Endothelial cell (in vitro differentiated cells): ENCODE measurements around the gene NWD2. TPM values are rescaled to one million over a fixed set of nuclear protein-coding genes. Genes with fewer than 3 reads are reported as not detected.
"Not testable (repeated sequence)": the region's sequence is repeated elsewhere in the genome, so short reads cannot be mapped to it uniquely, and the experiment has no call there.

Experiments used
- DNase-seq: peaks from one replicate; pipeline ENCODE4 v3.0.0; 2021; ENCODE audit warnings: low spot score
- H3K27ac Mint-ChIP-seq: one replicate; pipeline ENCODE4 v1.8.0; 2021; ENCODE audit warnings: mixed read lengths, inconsistent platforms; ENCODE audit not compliant: unreplicated experiment
- H3K27me3 Mint-ChIP-seq: one replicate; pipeline ENCODE4 v1.8.0; 2021; ENCODE audit warnings: mild to moderate bottlenecking, moderate library complexity, mixed read lengths, inconsistent platforms; ENCODE audit not compliant: unreplicated experiment
- H3K36me3 Mint-ChIP-seq: one replicate; pipeline ENCODE4 v1.8.0; 2021; ENCODE audit warnings: mild to moderate bottlenecking, low read depth, mixed read lengths, inconsistent platforms; ENCODE audit not compliant: unreplicated experiment
- H3K4me1 Mint-ChIP-seq: one replicate; pipeline ENCODE4 v1.8.0; 2021; ENCODE audit warnings: mild to moderate bottlenecking, mixed read lengths, inconsistent platforms; ENCODE audit not compliant: unreplicated experiment
- H3K4me3 Mint-ChIP-seq: one replicate; pipeline ENCODE4 v1.8.0; 2021; ENCODE audit warnings: mild to moderate bottlenecking, mixed read lengths, inconsistent platforms; ENCODE audit not compliant: unreplicated experiment
- H3K9me3 Mint-ChIP-seq: one replicate; pipeline ENCODE4 v1.8.0; 2021; ENCODE audit warnings: mixed read lengths, inconsistent platforms; ENCODE audit not compliant: unreplicated experiment
- long read RNA-seq: library from polyadenylated mRNA; unstranded; transcript quantifications from one replicate; pipeline ENCODE4 v2.0.0, GENCODE V29; 2020; ENCODE audit not compliant: unreplicated experiment
- total RNA-seq: library from RNA; stranded (reverse); fragmentation: NEBNext Ultra II Directional; extraction: Animal tissue kit (Norgen Biotek cat#: 25700); gene quantifications from one replicate; pipeline ENCODE4 v1.2.1, GENCODE V29; 2021; ENCODE audit not compliant: unreplicated experiment
- TF ChIP-seq, protein P1 (sequence below): fragments of 200-600 bp; sonication (generic); IDR thresholded peaks from one replicate; pipeline ENCODE4 v1.5.0; 2021; ENCODE audit warnings: antibody characterized with exemption; ENCODE audit not compliant: unreplicated experiment

The NWD2 gene, protein sequence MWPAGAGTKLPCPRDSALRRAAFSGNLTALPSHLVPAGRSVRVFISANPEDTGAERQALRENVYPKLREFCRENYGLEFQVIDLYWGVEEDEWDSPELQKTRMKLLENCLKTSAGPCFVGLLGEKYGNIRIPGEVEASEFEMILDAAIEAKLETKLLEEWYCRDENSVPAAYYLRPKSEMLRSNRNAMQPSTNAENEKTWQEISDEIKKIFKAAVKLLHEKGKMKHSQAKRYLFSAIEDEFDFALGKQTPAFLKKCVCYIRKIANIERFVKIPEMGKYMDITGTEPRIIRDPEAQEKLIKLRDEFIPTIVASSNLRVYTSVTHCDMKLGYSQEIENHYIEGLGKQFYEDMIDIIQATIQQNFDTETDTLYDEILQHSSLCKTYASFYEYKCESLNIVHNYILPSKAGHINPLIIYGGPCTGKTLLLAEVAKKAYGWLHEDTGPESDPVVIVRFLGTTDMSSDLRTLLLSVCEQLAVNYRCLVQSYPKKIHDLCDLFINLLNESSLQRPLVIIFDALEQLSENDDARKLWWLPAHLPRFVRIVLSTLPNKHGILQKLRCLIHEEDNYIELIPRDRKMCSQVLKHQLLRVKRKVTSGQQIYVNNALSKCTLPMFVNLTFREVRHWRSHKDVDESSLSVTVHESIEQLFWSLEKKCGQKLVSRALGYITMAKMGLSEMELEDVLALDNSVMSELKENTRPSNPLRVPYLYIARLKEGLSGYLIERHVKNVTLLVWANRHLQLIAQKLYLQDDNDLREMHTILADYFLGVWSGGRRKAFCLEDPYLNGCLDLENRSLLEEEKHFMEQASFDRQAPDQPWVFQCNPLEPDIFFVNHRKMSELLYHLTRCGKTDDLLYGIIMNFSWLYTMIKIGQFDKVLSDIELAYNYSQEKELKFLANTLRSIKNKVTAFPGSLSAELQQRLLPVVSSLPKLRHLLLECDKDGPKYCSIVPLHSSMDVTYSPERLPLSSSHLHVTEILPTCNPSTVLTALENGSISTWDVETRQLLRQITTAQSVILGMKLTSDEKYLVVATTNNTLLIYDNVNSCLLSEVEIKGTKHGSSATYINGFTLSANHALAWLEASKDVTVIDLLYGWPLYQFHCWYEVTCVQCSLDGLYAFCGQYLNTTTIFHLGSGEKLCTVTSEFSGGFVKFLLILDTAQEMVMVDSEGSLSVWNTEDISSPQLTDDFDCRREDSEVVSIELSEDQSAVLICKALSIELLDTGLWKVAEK (N-terminal part only)
- not detected for total RNA-seq
- long read RNA-seq, result 0 reads

DNA sequence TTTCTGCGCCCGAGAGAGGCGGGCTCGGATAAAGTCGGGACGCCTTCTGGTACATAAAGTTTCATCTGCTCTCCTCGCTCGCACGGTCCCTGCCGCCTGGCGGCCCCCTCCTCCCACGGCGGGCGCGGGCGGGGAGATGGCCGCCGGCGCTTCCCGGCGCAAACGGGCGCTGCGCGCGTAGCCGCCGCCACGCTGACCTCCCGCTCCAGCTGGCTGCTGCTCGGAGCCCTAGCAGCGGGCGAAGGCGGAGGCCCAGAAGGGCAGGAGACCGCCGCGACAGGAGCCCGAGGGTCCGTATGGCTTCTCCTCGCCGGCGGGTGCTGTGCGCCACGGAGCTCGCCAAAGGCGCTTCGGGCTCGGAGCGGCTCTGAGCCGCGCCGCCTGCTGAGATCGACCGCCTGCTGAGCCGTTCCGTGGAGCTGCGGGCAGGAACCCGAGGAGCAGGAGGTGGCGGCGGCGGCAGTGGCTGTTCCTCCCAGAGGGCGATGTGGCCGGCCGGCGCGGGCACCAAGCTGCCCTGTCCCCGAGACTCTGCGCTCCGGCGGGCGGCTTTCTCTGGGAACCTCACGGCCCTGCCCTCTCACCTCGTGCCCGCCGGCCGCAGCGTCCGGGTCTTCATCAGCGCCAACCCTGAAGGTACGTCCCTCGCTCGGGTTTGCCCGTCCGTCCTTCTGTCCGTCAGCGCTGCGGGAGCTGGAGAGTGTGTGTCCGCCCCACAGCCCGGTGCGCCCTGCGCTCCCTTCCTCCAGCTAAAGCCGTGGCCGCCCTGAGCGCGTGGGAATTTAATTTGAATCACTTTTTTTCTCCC is at the start of gene NWD2:
NWD2 (plus strand) TSS at position 161 of the 808 bp plus-strand sequence; CDS start at position 486, 325 bp downstream.
- peaks cover 8% of the 10 kb centered on the region for H3K4me1 Mint-ChIP-seq
- no peaks in the 10 kb centered on the region for H3K36me3 Mint-ChIP-seq
- H3K9me3 Mint-ChIP-seq, result no peaks in the 10 kb centered on the region
- H3K4me3 Mint-ChIP-seq, result peak within 1 kb of the TSS; percentile 90
- peak; percentile 57 for DNase-seq
- TF ChIP-seq, protein P1, sequence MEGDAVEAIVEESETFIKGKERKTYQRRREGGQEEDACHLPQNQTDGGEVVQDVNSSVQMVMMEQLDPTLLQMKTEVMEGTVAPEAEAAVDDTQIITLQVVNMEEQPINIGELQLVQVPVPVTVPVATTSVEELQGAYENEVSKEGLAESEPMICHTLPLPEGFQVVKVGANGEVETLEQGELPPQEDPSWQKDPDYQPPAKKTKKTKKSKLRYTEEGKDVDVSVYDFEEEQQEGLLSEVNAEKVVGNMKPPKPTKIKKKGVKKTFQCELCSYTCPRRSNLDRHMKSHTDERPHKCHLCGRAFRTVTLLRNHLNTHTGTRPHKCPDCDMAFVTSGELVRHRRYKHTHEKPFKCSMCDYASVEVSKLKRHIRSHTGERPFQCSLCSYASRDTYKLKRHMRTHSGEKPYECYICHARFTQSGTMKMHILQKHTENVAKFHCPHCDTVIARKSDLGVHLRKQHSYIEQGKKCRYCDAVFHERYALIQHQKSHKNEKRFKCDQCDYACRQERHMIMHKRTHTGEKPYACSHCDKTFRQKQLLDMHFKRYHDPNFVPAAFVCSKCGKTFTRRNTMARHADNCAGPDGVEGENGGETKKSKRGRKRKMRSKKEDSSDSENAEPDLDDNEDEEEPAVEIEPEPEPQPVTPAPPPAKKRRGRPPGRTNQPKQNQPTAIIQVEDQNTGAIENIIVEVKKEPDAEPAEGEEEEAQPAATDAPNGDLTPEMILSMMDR, result no peak
- peaks cover 22% of the 10 kb centered on the region for H3K27me3 Mint-ChIP-seq
- H3K27ac Mint-ChIP-seq, result no peak within 1 kb of the TSS

DNA sequence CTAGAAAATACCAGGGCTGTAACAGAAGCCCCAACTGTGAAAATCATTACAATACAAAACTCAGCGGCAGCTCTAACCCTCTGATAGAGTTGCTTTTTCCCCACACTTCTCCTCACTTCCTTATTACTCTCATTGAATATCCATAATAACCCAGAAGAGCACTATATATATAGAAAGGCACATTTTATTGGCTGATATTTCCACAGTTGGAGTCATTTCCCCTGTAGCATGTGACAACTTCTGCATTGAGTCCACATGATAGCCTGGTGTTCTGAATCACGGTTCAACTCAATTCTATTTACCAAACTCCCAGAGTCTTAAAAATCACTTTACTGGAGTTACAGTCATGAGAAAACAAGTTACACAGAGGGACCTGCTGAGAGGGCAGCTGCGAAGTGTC is 46.6 kb upstream of the NWD2 start:
- Mint-ChIP-seq H3K9me3 (no peaks in the 10 kb centered on the region), H3K4me1 (no peaks in the 10 kb centered on the region), H3K27me3 (no peaks in the 10 kb centered on the region), H3K36me3 (no peaks in the 10 kb centered on the region), H3K27ac (no peak overlapping the region), H3K4me3 (no peak overlapping the region)
- TF ChIP-seq, protein P1, result no peak
- DNase-seq, result no peak

DNA sequence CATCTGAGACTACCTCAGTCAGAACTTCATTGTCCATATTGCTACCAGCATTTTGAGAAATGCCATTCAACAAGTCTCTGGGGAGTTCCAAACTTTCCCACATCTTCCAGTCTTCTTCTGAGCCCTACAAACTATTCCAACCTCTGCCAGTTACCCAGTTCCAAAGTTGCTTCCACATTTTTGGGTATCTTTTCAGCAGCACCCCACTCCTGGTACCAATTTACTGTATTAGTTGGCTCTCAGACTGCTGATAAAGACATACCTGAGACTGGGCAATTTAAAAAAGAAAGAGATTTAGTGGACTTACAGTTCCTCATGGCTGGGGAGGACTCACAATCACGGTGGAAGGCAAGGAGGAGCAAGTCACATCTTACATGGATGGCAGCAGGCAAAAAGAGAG is 39.8 kb upstream of the NWD2 start:
- not testable (repeated sequence) for H3K36me3 Mint-ChIP-seq, H3K9me3 Mint-ChIP-seq, H3K27me3 Mint-ChIP-seq, DNase-seq, H3K4me1 Mint-ChIP-seq, H3K27ac Mint-ChIP-seq, H3K4me3 Mint-ChIP-seq

DNA sequence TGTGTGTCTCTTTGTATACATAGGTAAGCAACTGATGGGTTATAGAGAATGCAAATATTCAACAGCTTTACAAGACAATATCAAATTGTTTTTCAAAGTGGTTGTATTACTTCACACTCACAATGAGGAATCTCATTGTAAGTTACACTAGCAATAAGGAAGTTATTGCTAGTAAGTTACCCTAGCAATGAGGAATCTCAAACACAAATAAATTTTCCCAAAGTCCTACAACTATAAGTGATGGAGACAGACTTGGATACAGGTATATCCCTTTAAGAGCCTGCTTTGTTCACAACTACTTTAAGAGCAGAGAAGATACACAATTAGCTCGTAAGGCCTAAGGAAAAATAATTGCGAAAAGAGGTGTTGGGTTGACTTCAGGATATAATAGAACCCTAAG is 28.3 kb upstream of the NWD2 start:
- TF ChIP-seq, protein P1, result no peak
- H3K27ac Mint-ChIP-seq, result no peak overlapping the region
- no peaks in the 10 kb centered on the region for H3K9me3 Mint-ChIP-seq
- H3K4me1 Mint-ChIP-seq, result no peaks in the 10 kb centered on the region
- H3K27me3 Mint-ChIP-seq, result no peaks in the 10 kb centered on the region
- H3K4me3 Mint-ChIP-seq, result no peak overlapping the region
- no peak for DNase-seq
- no peaks in the 10 kb centered on the region for H3K36me3 Mint-ChIP-seq
